K562 (cell line): ENCODE data around the gene UGT1A5. TPM values are rescaled to one million over a fixed set of nuclear protein-coding genes. Genes with fewer than 3 reads are reported as not detected.

Experiments
- ATAC-seq: fragments of 200-7000 bp; cut with Tn5 transposase; 3 replicates; pipeline ENCODE4 v1.9.1; 2020; ENCODE audit warnings: moderate library complexity
- BruUV-seq: library from RNA; stranded (reverse); fragments of 400-500 nt; replicated peaks from 2 replicates; lab custom pipeline; 2021; lab: Mats Ljungman, UMichigan
- CTCF ChIA-PET: fragments of 300-600 bp; formaldehyde crosslinking; extraction: SDS; loops from one replicate; lab custom pipeline; 2021; ENCODE audit warnings: low intra/inter-chr PET ratio; lab: Yijun Ruan, JAX
- POLR2A ChIA-PET: fragments of 300-600, 350-650 bp; sonication (Branson Sonifier 250); formaldehyde crosslinking; extraction: SDS; loops from one replicate; lab custom pipeline; 2021; ENCODE audit warnings: antibody characterized with exemption, inconsistent platforms; lab: Yijun Ruan, JAX
- DNase-seq, 4 experiments: peaks; one replicate each; pipeline versions ENCODE4 v3.0.0 to v3.0.0-alpha.2; 2011 to 2018; ENCODE audit warnings: low spot score in 3 of 4, mixed read lengths in 3 of 4; ENCODE audit errors: extremely low read depth in 1 of 4
- FAIRE-seq: peaks from 2 replicates; lab custom pipeline; 2011; peaks lifted over from hg19 to GRCh38; lab: Jason Lieb, UNC
- H2AFZ ChIP-seq: 2 replicates; pipeline ENCODE4 v1.6.0; 2011; ENCODE audit warnings: low read depth, low read length, control low read depth, inconsistent platforms
- H3K27ac ChIP-seq: fragments of 200-600 bp; 3 replicates; pipeline ENCODE4 v1.8.0; 2011; ENCODE audit warnings: low read depth, mild to moderate bottlenecking, control low read depth, inconsistent platforms, low read length, moderate library complexity, mixed read lengths; ENCODE audit errors: extremely low read depth
- H3K27me3 ChIP-seq, 2 experiments: fragments of 300-600 bp in 1 of 2; 2 replicates in 1 of 2; 3 replicates in 1 of 2; pipeline versions ENCODE4 v1.6.0 to v1.8.0; 2011; ENCODE audit warnings: inconsistent platforms in 2 of 2, low read length in 2 of 2, mild to moderate bottlenecking in 1 of 2, mixed read lengths in 1 of 2, moderate library complexity in 1 of 2; ENCODE audit not compliant: control insufficient read depth in 2 of 2, insufficient read depth in 2 of 2
- H3K36me3 ChIP-seq: fragments of 300-600 bp; 3 replicates; pipeline ENCODE4 v1.8.0; 2011; ENCODE audit warnings: mild to moderate bottlenecking, low read length, inconsistent platforms; ENCODE audit not compliant: control insufficient read depth, insufficient read depth
- H3K4me1 ChIP-seq, 2 experiments: fragments of 200-600 bp in 1 of 2; replicated peaks in 1 of 2; 2 replicates in 1 of 2; 3 replicates in 1 of 2; pipeline versions ENCODE4 v1.5.1 to v1.8.0; 2011; ENCODE audit warnings: inconsistent platforms in 2 of 2, low read length in 2 of 2, mild to moderate bottlenecking in 1 of 2, mixed read lengths in 1 of 2, moderate library complexity in 1 of 2; ENCODE audit not compliant: control insufficient read depth in 2 of 2, insufficient read depth in 2 of 2
- H3K4me2 ChIP-seq: 2 replicates; pipeline ENCODE4 v1.6.1; 2011; ENCODE audit warnings: low read length, control low read depth, inconsistent platforms, mixed read lengths; ENCODE audit not compliant: insufficient read depth
- H3K4me3 ChIP-seq: fragments of 200-600 bp; sonication (generic), shearing (Covaris generic); 2 replicates; pipeline ENCODE4 v1.5.1; 2016; ENCODE audit warnings: control low read depth, inconsistent platforms
- H3K79me2 ChIP-seq: fragments of 200-600 bp; 3 replicates; pipeline ENCODE4 v1.8.0; 2011; ENCODE audit warnings: low read length, inconsistent platforms; ENCODE audit not compliant: control insufficient read depth, insufficient read depth
- H3K9ac ChIP-seq, 2 experiments: 2 replicates each; pipeline versions ENCODE4 v1.6.0 to v1.6.1; 2011; ENCODE audit warnings: low read depth in 2 of 2, low read length in 2 of 2, control low read depth in 1 of 2, inconsistent platforms in 1 of 2, mild to moderate bottlenecking in 1 of 2, mixed read lengths in 1 of 2; ENCODE audit not compliant: insufficient read depth in 1 of 2
- H3K9me1 ChIP-seq: one replicate; pipeline ENCODE4 v1.6.0; 2011; ENCODE audit warnings: inconsistent platforms, mild to moderate bottlenecking, low read length, moderate library complexity; ENCODE audit not compliant: control insufficient read depth, insufficient read depth
- H3K9me3 ChIP-seq: replicated peaks from 2 replicates; pipeline ENCODE4 v1.5.1; 2011; ENCODE audit warnings: low read depth, low read length, inconsistent platforms; ENCODE audit not compliant: control insufficient read depth, insufficient read depth
- H4K20me1 ChIP-seq: replicated peaks from 2 replicates; pipeline ENCODE4 v1.6.1; 2011; ENCODE audit warnings: low read length, inconsistent platforms, mixed read lengths; ENCODE audit not compliant: control insufficient read depth, insufficient read depth
- BRCA1 ChIP-seq, 2 experiments: fragments of 450-650 bp in 1 of 2; sonication (generic) in 1 of 2; formaldehyde crosslinking in 1 of 2; IDR thresholded peaks; 2 replicates each; pipeline versions ENCODE4 v1.5.0 to v1.6.1; 2017 to 2020; ENCODE audit warnings: mild to moderate bottlenecking in 1 of 2, missing genetic modification reagents in 1 of 2
- EGR1 ChIP-seq: fragments of 450-650 bp; conservative IDR thresholded peaks from 2 replicates; pipeline ENCODE4 v1.6.1; 2017; ENCODE audit warnings: mild to moderate bottlenecking
- GMEB1 ChIP-seq: fragments of 250-450 bp; sonication (Bioruptor Pico); IDR thresholded peaks from 2 replicates; pipeline ENCODE4 v1.4.0; 2020; ENCODE audit warnings: mild to moderate bottlenecking
- HDAC8 ChIP-seq: fragments of 450-650 bp; IDR thresholded peaks from 2 replicates; pipeline ENCODE4 v1.6.1; 2016; ENCODE audit warnings: mild to moderate bottlenecking, missing genetic modification characterization, moderate library complexity, missing compliant biosample characterization
- L3MBTL2 ChIP-seq: fragments of 450-650 bp; IDR thresholded peaks from 2 replicates; pipeline ENCODE4 v1.6.1; 2016; ENCODE audit warnings: mild to moderate bottlenecking, moderate library complexity
- MED1 ChIP-seq: sonication (generic); formaldehyde crosslinking; IDR thresholded peaks from 2 replicates; pipeline ENCODE4 v1.8.1; 2023; ENCODE audit warnings: missing genetic modification reagents, borderline replicate concordance
- MYBL2 ChIP-seq, 2 experiments: fragments of 450-650 bp in 1 of 2; sonication (generic) in 1 of 2; formaldehyde crosslinking in 1 of 2; IDR thresholded peaks; 2 replicates each; pipeline versions ENCODE4 v1.6.1 to v1.8.1; 2017 to 2022; ENCODE audit warnings: borderline replicate concordance in 1 of 2, inconsistent platforms in 1 of 2, low read depth in 1 of 2, mild to moderate bottlenecking in 1 of 2, missing genetic modification reagents in 1 of 2, moderate library complexity in 1 of 2
- NCOR1 ChIP-seq: fragments of 450-650 bp; IDR thresholded peaks from 2 replicates; pipeline ENCODE4 v1.6.1; 2016; ENCODE audit warnings: mild to moderate bottlenecking, moderate library complexity
- SNIP1 ChIP-seq: fragments of 450-650 bp; IDR thresholded peaks from 2 replicates; pipeline ENCODE4 v1.7.1; 2017; ENCODE audit warnings: low read depth, mild to moderate bottlenecking
- WHSC1 ChIP-seq: IDR thresholded peaks from one replicate; pipeline ENCODE4 v1.6.1; 2012; ENCODE audit warnings: low read length, control low read depth, inconsistent platforms
- XRCC4 ChIP-seq: IDR thresholded peaks from one replicate; pipeline ENCODE4 v1.6.1; 2011; ENCODE audit not compliant: insufficient read depth, insufficient read length; ENCODE audit errors: extremely low read depth
- ZC3H4 ChIP-seq: sonication (generic); formaldehyde crosslinking; IDR thresholded peaks from 2 replicates; pipeline ENCODE4 v1.9.0; 2021; ENCODE audit warnings: missing genetic modification reagents, borderline replicate concordance
- ZFX ChIP-seq: sonication (generic); formaldehyde crosslinking; IDR thresholded peaks from 2 replicates; pipeline ENCODE4 v1.8.0; 2022; ENCODE audit warnings: mild to moderate bottlenecking, missing genetic modification reagents, moderate library complexity
- ZNF23 ChIP-seq: fragments of 250-450 bp; sonication (Bioruptor Pico); IDR thresholded peaks from 2 replicates; pipeline ENCODE4 v1.4.0; 2020; ENCODE audit warnings: mild to moderate bottlenecking
- WGBS: fragments of 100-300 bp; shearing (Covaris generic); methylation state at CpG from one replicate; pipeline ENCODE4 v1.1.6; 2016; ENCODE audit warnings: low coverage, mixed read lengths; ENCODE audit not compliant: insufficient coverage; ENCODE audit errors: missing lambda C conversion rate; 5-methylcytosine and 5-hydroxymethylcytosine counted together
- in situ Hi-C: fragments of 300-500 bp; cut with MboI; formaldehyde crosslinking; loops from 4 replicates; pipeline ENCODE4 v1.15.0; 2018; ENCODE audit warnings: inconsistent platforms, mixed read lengths
- intact Hi-C: fragments of 100-400 bp; cut with micrococcal nuclease; formaldehyde crosslinking; loops from 2 replicates; pipeline ENCODE4 v1.14.2; 2022
- polyA plus RNA-seq, 8 experiments: library from polyadenylated mRNA; depleted of rRNA in 4 of 8; stranded (reverse) in 5 of 8; unstranded in 3 of 8; fragments of >200 nt; fragmentation: Nextera tagmentation in 2 of 8; fragmentation: Illumina TruSeq in 1 of 8; extraction: Ambion mirVana in 2 of 8; extraction: Trizol in 1 of 8; gene quantifications; 2 replicates each; pipeline versions ENCODE4 v1.2.1 to v1.2.3, GENCODE V29; 2011 to 2014; ENCODE audit warnings: inconsistent platforms in 1 of 8, missing spikeins in 1 of 8
- total RNA-seq, 7 experiments: library from RNA; depleted of rRNA in 6 of 7; stranded (reverse); fragments of >200 nt in 6 of 7; fragmentation: Illumina TruSeq in 2 of 7; extraction: Trizol in 2 of 7; gene quantifications; 2 replicates each; pipeline versions ENCODE4 v1.2.1 to v1.2.3, GENCODE V29; 2011 to 2021; ENCODE audit warnings: low replicate concordance in 1 of 7
- TF ChIP-seq, protein P1 (sequence below): sonication (generic); formaldehyde crosslinking; IDR thresholded peaks from 2 replicates; pipeline ENCODE4 v1.8.0; 2022; ENCODE audit warnings: mild to moderate bottlenecking, missing genetic modification reagents

Gene UGT1A5
- total and polyA plus RNA-seq, 9 of the 15 experiments (the other 6 are each of a cell fraction or from before 2014, with no cell fraction given) = not detected

DNA sequence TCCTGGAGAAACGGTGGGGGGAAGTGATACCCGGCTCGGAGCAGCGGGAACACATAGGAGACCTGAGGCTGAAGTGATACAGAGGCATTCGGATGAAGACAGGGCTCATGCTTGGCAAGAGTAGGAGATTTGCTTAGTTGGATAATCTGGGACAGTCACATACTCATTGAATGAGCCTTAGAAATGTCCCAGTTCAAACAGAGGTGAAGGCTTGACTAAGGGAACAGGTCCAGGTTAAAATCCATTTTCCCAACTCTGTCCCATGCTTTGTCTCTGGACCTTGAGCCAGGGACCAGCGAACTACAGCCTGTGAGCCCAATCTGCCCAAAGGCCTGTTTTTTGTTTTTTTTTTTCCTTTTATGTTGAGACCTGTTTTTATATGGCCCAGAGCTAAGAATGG is 18.7 kb upstream of the UGT1A5 start (continued):
- TF ChIP-seq BRCA1 (IDR thresholded peaks at IDR 0.05) (no peak), BRCA1 (CRISPR knock-in tag; IDR thresholded peaks at IDR 0.05) (no peak), WHSC1 (no peak), ZC3H4 (no peak), EGR1 (no peak), GMEB1 (CRISPR knock-in tag) (no peak), SNIP1 (no peak), NCOR1 (no peak)

GRCh38 chr2:233698740-233699139 is 14.0 kb upstream of the UGT1A5 start:
- 75% methylated on average over 2 of the region's 4 CpGs for WGBS
- no peak overlapping the region for H2AFZ ChIP-seq
- peaks cover 0 to 10% of the 10 kb centered on the region in 2 experiments; a peak in 3 of 5 replicates for H3K4me1 ChIP-seq
- H3K4me3 ChIP-seq = no peak overlapping the region
- H3K36me3 ChIP-seq = no peaks in the 10 kb centered on the region
- DNase-seq (no peak), FAIRE-seq (no peak), ATAC-seq (no peak)
- TF ChIP-seq HDAC8 (no peak), XRCC4 (no peak), MED1 (no peak), MYBL2 (IDR thresholded peaks at IDR 0.05; ENCODE audit: low read depth) (no peak), MYBL2 (CRISPR knock-in tag; IDR thresholded peaks at IDR 0.05; ENCODE audit: borderline replicate concordance) (no peak), GMEB1 (CRISPR knock-in tag) (no peak), ZFX (CRISPR knock-in tag) (no peak), ZNF23 (CRISPR knock-in tag) (no peak), L3MBTL2 (no peak)
- TF ChIP-seq, protein P1, sequence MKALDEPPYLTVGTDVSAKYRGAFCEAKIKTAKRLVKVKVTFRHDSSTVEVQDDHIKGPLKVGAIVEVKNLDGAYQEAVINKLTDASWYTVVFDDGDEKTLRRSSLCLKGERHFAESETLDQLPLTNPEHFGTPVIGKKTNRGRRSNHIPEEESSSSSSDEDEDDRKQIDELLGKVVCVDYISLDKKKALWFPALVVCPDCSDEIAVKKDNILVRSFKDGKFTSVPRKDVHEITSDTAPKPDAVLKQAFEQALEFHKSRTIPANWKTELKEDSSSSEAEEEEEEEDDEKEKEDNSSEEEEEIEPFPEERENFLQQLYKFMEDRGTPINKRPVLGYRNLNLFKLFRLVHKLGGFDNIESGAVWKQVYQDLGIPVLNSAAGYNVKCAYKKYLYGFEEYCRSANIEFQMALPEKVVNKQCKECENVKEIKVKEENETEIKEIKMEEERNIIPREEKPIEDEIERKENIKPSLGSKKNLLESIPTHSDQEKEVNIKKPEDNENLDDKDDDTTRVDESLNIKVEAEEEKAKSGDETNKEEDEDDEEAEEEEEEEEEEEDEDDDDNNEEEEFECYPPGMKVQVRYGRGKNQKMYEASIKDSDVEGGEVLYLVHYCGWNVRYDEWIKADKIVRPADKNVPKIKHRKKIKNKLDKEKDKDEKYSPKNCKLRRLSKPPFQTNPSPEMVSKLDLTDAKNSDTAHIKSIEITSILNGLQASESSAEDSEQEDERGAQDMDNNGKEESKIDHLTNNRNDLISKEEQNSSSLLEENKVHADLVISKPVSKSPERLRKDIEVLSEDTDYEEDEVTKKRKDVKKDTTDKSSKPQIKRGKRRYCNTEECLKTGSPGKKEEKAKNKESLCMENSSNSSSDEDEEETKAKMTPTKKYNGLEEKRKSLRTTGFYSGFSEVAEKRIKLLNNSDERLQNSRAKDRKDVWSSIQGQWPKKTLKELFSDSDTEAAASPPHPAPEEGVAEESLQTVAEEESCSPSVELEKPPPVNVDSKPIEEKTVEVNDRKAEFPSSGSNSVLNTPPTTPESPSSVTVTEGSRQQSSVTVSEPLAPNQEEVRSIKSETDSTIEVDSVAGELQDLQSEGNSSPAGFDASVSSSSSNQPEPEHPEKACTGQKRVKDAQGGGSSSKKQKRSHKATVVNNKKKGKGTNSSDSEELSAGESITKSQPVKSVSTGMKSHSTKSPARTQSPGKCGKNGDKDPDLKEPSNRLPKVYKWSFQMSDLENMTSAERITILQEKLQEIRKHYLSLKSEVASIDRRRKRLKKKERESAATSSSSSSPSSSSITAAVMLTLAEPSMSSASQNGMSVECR (CRISPR knock-in tag) = no peak
- H3K4me2 ChIP-seq = no peak overlapping the region
- intact Hi-C loops (no loop called here), in situ Hi-C loops (no loop called here)
- H4K20me1 ChIP-seq = no peaks in the 10 kb centered on the region
- H3K9me3 ChIP-seq = no peaks in the 10 kb centered on the region
- H3K79me2 ChIP-seq = no peaks in the 10 kb centered on the region
- no peak overlapping the region for H3K9ac ChIP-seq
- no peaks in the 10 kb centered on the region for H3K27me3 ChIP-seq
- H3K9me1 ChIP-seq = no peaks in the 10 kb centered on the region
- CTCF ChIA-PET = no interaction called here
- POLR2A ChIA-PET = no interaction called here
- no TSS peak for BruUV-seq
- H3K27ac ChIP-seq = no peak overlapping the region
